ENCODE measurements around the gene PHF21B. TPM values are rescaled to one million over a fixed set of nuclear protein-coding genes. Genes with fewer than 3 reads are reported as not detected.
A peak's percentile ranks its signal among the peaks of the same experiment; 100 is the strongest.

PHF21B gene
- total and polyA plus RNA-seq, 8 donors = 0.24 to 1.4 (median 1.1) TPM; not detected in 1

- ATAC-seq (no peak), DNase-seq (no peak)
- H3K4me1 ChIP-seq = no peaks in the 10 kb centered on the region
- H3K36me3 ChIP-seq = no peaks in the 10 kb centered on the region
- H3K9me3 ChIP-seq = no peaks in the 10 kb centered on the region
- no peak overlapping the region for H3K27ac ChIP-seq
- peaks cover 0 to 4% of the 10 kb centered on the region in 2 donors for H3K27me3 ChIP-seq
- intact Hi-C loops (cut with DNase I) = no loop called here
- no peak overlapping the region for H3K4me3 ChIP-seq
- TF ChIP-seq CTCF (IDR thresholded peaks at IDR 0.05) = no peak
These were observed 158.9 kb downstream of the PHF21B start for GRCh38 chr22:44850946-44851345.

GRCh38 chr22:44848791-44849420, 160.9 kb downstream of the PHF21B start:
- no peak for TF ChIP-seq CTCF (IDR thresholded peaks at IDR 0.05)
- DNase-seq = peak in 1 of 4 donors; percentile 65
- Histone ChIP-seq H3K36me3 (no peaks in the 10 kb centered on the region), H3K9me3 (peaks cover 0 to 9% of the 10 kb centered on the region in 2 donors), H3K27me3 (peaks cover 0 to 4% of the 10 kb centered on the region in 2 donors), H3K27ac (no peak overlapping the region), H3K4me1 (no peaks in the 10 kb centered on the region), H3K4me3 (no peak overlapping the region)
- intact Hi-C loops (cut with DNase I) = no loop called here
- no peak for ATAC-seq

- no peak for TF ChIP-seq CTCF (IDR thresholded peaks at IDR 0.05)
- intact Hi-C loops (cut with DNase I) = no loop called here
- peaks cover 0 to 4% of the 10 kb centered on the region in 2 donors for H3K27me3 ChIP-seq
- H3K4me1 ChIP-seq = no peaks in the 10 kb centered on the region
- H3K9me3 ChIP-seq = peaks cover 0 to 11% of the 10 kb centered on the region in 2 donors
- DNase-seq = peak in 1 of 4 donors; percentile 58
- no peak overlapping the region for H3K27ac ChIP-seq
- ATAC-seq = no peak
- H3K4me3 ChIP-seq = no peak overlapping the region
- no peaks in the 10 kb centered on the region for H3K36me3 ChIP-seq
These were observed 161.5 kb downstream of the PHF21B start for GRCh38 chr22:44848296-44848741.

GRCh38 chr22:44847892-44848291, 161.9 kb downstream of the PHF21B start:
- peaks cover 0 to 4% of the 10 kb centered on the region in 2 donors for H3K27me3 ChIP-seq
- no peak for TF ChIP-seq CTCF (IDR thresholded peaks at IDR 0.05)
- DNase-seq (peak in 1 of 4 donors; percentile 63), ATAC-seq (no peak)
- H3K4me3 ChIP-seq = no peak overlapping the region
- H3K4me1 ChIP-seq = no peaks in the 10 kb centered on the region
- intact Hi-C loops (cut with DNase I) = no loop called here
- no peaks in the 10 kb centered on the region for H3K36me3 ChIP-seq
- peaks cover 0 to 11% of the 10 kb centered on the region in 2 donors for H3K9me3 ChIP-seq
- H3K27ac ChIP-seq = no peak overlapping the region

GRCh38 chr22:44847380-44847779, 162.4 kb downstream of the PHF21B start:
- Histone ChIP-seq H3K4me1 (no peaks in the 10 kb centered on the region), H3K27me3 (peaks cover 0 to 4% of the 10 kb centered on the region in 2 donors), H3K36me3 (no peaks in the 10 kb centered on the region), H3K9me3 (peaks cover 0 to 11% of the 10 kb centered on the region in 2 donors), H3K4me3 (no peak overlapping the region), H3K27ac (no peak overlapping the region)
- no peak for ATAC-seq
- intact Hi-C loops (cut with DNase I) = no loop called here
- DNase-seq = no peak
- TF ChIP-seq CTCF (IDR thresholded peaks at IDR 0.05) = no peak
